SK-N-SH (cell line): ENCODE results near the gene UBR1. TPM values are rescaled to one million over a fixed set of nuclear protein-coding genes. Genes with fewer than 3 reads are reported as not detected.

ENCODE experiments used
- CTCF ChIA-PET: fragments of 300-600, 350-600 bp; formaldehyde crosslinking; extraction: SDS; loops from one replicate; lab custom pipeline; 2021; lab: Yijun Ruan, JAX
- POLR2A ChIA-PET: fragments of 350-600 bp; sonication (Branson Sonifier 250); formaldehyde crosslinking; extraction: SDS; loops from one replicate; lab custom pipeline; 2020; ENCODE audit warnings: antibody characterized with exemption, inconsistent platforms; lab: Yijun Ruan, JAX
- DNase-seq: peaks from one replicate; pipeline ENCODE4 v3.0.0; 2012
- H2AFZ ChIP-seq: fragments of 200-600 bp; sonication (generic); 2 replicates; pipeline ENCODE4 v1.8.1; 2016; ENCODE audit warnings: antibody characterized with exemption, mild to moderate bottlenecking, low read depth
- H3F3A ChIP-seq: fragments of 200-600 bp; sonication (generic); replicated peaks from 2 replicates; pipeline ENCODE3; 2016; ENCODE audit warnings: antibody characterized with exemption, mild to moderate bottlenecking; ENCODE audit not compliant: insufficient read depth
- H3K27ac ChIP-seq, 2 experiments: fragments of 200-500 bp in 1 of 2; fragments of 200-600 bp in 1 of 2; sonication (Bioruptor generic) in 1 of 2; sonication (generic), shearing (Covaris generic) in 1 of 2; 2 replicates each; pipeline versions ENCODE4 v1.5.1 to v1.6.1; 2014 to 2016; ENCODE audit warnings: low read depth in 2 of 2, inconsistent platforms in 1 of 2, low read length in 1 of 2, mild to moderate bottlenecking in 1 of 2, mixed read lengths in 1 of 2
- H3K27me3 ChIP-seq: fragments of 200-600 bp; sonication (generic), shearing (Covaris generic); 2 replicates; pipeline ENCODE4 v1.6.1; 2016; ENCODE audit warnings: mixed run types; ENCODE audit not compliant: insufficient read depth
- H3K36me3 ChIP-seq, 2 experiments: fragments of 200-500 bp in 1 of 2; fragments of 200-600 bp in 1 of 2; sonication (Bioruptor generic) in 1 of 2; sonication (generic) in 1 of 2; replicated peaks in 1 of 2; 2 replicates each; pipeline versions ENCODE3 to v1.5.1; 2014 to 2016; ENCODE audit warnings: low read length in 1 of 2, mild to moderate bottlenecking in 1 of 2; ENCODE audit not compliant: insufficient read depth in 2 of 2, control insufficient read depth in 1 of 2
- H3K4me1 ChIP-seq, 2 experiments: fragments of 200-500 bp in 1 of 2; fragments of 200-600 bp in 1 of 2; sonication (Bioruptor generic) in 1 of 2; sonication (generic), shearing (Covaris generic) in 1 of 2; 2 replicates each; pipeline versions ENCODE4 v1.5.1 to v1.6.1; 2014 to 2016; ENCODE audit warnings: low read depth in 1 of 2, low read length in 1 of 2, mixed run types in 1 of 2; ENCODE audit not compliant: insufficient read depth in 2 of 2, control insufficient read depth in 1 of 2
- H3K4me2 ChIP-seq: fragments of 200-600 bp; sonication (generic), shearing (Covaris generic); 2 replicates; pipeline ENCODE4 v1.6.1; 2017; ENCODE audit warnings: mixed run types
- H3K4me3 ChIP-seq, 2 experiments: fragments of 200-500 bp in 1 of 2; fragments of 200-600 bp in 1 of 2; sonication (Bioruptor generic) in 1 of 2; sonication (generic), shearing (Covaris generic) in 1 of 2; 2 replicates each; pipeline versions ENCODE4 v1.5.1 to v1.8.1; 2014 to 2016; ENCODE audit warnings: low read depth in 2 of 2, inconsistent platforms in 1 of 2, low read length in 1 of 2, mild to moderate bottlenecking in 1 of 2, mixed read lengths in 1 of 2, moderate library complexity in 1 of 2
- H3K79me2 ChIP-seq: fragments of 200-600 bp; sonication (generic); 2 replicates; pipeline ENCODE4 v1.8.1; 2017; ENCODE audit warnings: mild to moderate bottlenecking; ENCODE audit not compliant: insufficient read depth
- H3K9ac ChIP-seq: fragments of 200-600 bp; sonication (generic); 2 replicates; pipeline ENCODE4 v1.6.1; 2017; ENCODE audit warnings: mixed run types
- H3K9me2 ChIP-seq: fragments of 200-600 bp; sonication (generic); 2 replicates; pipeline ENCODE4 v1.6.1; 2017; ENCODE audit warnings: mixed run types
- H3K9me3 ChIP-seq: fragments of 200-600 bp; sonication (generic); 2 replicates; pipeline ENCODE4 v1.6.1; 2017; ENCODE audit warnings: mixed run types, mild to moderate bottlenecking, moderate library complexity
- H4K20me1 ChIP-seq: fragments of 200-600 bp; sonication (generic); 2 replicates; pipeline ENCODE4 v1.6.1; 2017; ENCODE audit warnings: mild to moderate bottlenecking, mixed run types; ENCODE audit not compliant: insufficient read depth
- CHD2 ChIP-seq: fragments of 150-350 bp; IDR thresholded peaks from 2 replicates; pipeline ENCODE4 v1.6.1; 2018; ENCODE audit warnings: low read length; ENCODE audit not compliant: partially characterized antibody
- EP300 ChIP-seq, 2 experiments: IDR thresholded peaks; 2 replicates each; pipeline versions ENCODE4 v1.4.0 to v1.6.1; 2012; ENCODE audit warnings: borderline replicate concordance in 1 of 2, low read depth in 1 of 2, low read length in 1 of 2
- EZH2phosphoT487 ChIP-seq: fragments of 200-600 bp; sonication (generic); IDR thresholded peaks from 2 replicates; pipeline ENCODE4 v1.6.1; 2017; ENCODE audit warnings: low read depth, mixed run types, mild to moderate bottlenecking, antibody characterized with exemption, moderate library complexity, borderline replicate concordance
- GATA2 ChIP-seq: sonication (generic); formaldehyde crosslinking; IDR thresholded peaks from 2 replicates; pipeline ENCODE4 v1.5.0; 2020; ENCODE audit warnings: mild to moderate bottlenecking, missing genetic modification reagents
- JUND ChIP-seq: IDR thresholded peaks from 2 replicates; pipeline ENCODE4 v1.4.0; 2012
- MEF2A ChIP-seq: IDR thresholded peaks from 2 replicates; pipeline ENCODE4 v1.4.0; 2012; ENCODE audit warnings: low read depth, borderline replicate concordance
- RAD21 ChIP-seq: IDR thresholded peaks from 2 replicates; pipeline ENCODE4 v1.6.1; 2012; ENCODE audit warnings: mild to moderate bottlenecking, low read length
- REST ChIP-seq: IDR thresholded peaks from 2 replicates; pipeline ENCODE4 v1.6.1; 2012; ENCODE audit warnings: mild to moderate bottlenecking, low read depth, low read length, moderate library complexity
- RXRA ChIP-seq: IDR thresholded peaks from 2 replicates; pipeline ENCODE4 v1.4.0; 2012; ENCODE audit warnings: low read depth, mild to moderate bottlenecking, borderline replicate concordance
- SIN3A ChIP-seq: IDR thresholded peaks from 2 replicates; pipeline ENCODE4 v1.6.1; 2012; ENCODE audit warnings: low read depth, mild to moderate bottlenecking, low read length, moderate library complexity, borderline replicate concordance
- SMC3 ChIP-seq: IDR thresholded peaks from 2 replicates; pipeline ENCODE4 v1.6.1; 2012; ENCODE audit warnings: low read depth, low read length, improper control_type of control experiment
- TAF1 ChIP-seq: IDR thresholded peaks from 2 replicates; pipeline ENCODE4 v1.6.1; 2012; ENCODE audit warnings: low read depth, mild to moderate bottlenecking, low read length, moderate library complexity, borderline replicate concordance
- TCF12 ChIP-seq: IDR thresholded peaks from 2 replicates; pipeline ENCODE4 v1.4.0; 2012
- TEAD4 ChIP-seq: IDR thresholded peaks from 2 replicates; pipeline ENCODE4 v1.4.0; 2012; ENCODE audit warnings: mild to moderate bottlenecking, borderline replicate concordance; ENCODE audit not compliant: insufficient read depth
- WGBS: methylation state at CpG from one replicate; pipeline ENCODE4 v1.1.6; 2017; ENCODE audit warnings: low lambda C conversion rate; 5-methylcytosine and 5-hydroxymethylcytosine counted together
- polyA plus RNA-seq, 3 experiments: library from polyadenylated mRNA; depleted of rRNA; stranded (reverse); fragments of >200 nt; gene quantifications; 2 replicates each; pipeline ENCODE4 v1.2.3, GENCODE V29; 2012
- TF ChIP-seq, protein P1 (sequence below): fragments of 200-600 bp; sonication (generic); IDR thresholded peaks from 2 replicates; pipeline ENCODE4 v1.6.1; 2017; ENCODE audit warnings: antibody characterized with exemption, mild to moderate bottlenecking, moderate library complexity

The UBR1 gene
- polyA plus RNA-seq, 1 of the 3 experiments (the other 2 are of a cell fraction) = 3.7 TPM

- Histone ChIP-seq H3K9ac (no peak overlapping the region), H3F3A (no peaks in the 10 kb centered on the region), H3K4me2 (no peak overlapping the region), H3K4me1 (peaks cover 0 to 3% of the 10 kb centered on the region in 2 experiments; a peak in 1 of 4 replicates), H2AFZ (no peak overlapping the region), H3K4me3 (no peak overlapping the region), H3K27me3 (no peaks in the 10 kb centered on the region; the same call in 1 of the 2 replicates), H4K20me1 (no peaks in the 10 kb centered on the region), H3K79me2 (no peaks in the 10 kb centered on the region), H3K27ac (no peak overlapping the region), H3K36me3 (no peaks in the 10 kb centered on the region), H3K9me2 (no peaks in the 10 kb centered on the region), H3K9me3 (no peaks in the 10 kb centered on the region)
- no peak for DNase-seq
- POLR2A ChIA-PET = no interaction called here
- TF ChIP-seq REST = no peak
- TF ChIP-seq TEAD4 = no peak
- TF ChIP-seq TAF1 = no peak
- TF ChIP-seq, protein P1, sequence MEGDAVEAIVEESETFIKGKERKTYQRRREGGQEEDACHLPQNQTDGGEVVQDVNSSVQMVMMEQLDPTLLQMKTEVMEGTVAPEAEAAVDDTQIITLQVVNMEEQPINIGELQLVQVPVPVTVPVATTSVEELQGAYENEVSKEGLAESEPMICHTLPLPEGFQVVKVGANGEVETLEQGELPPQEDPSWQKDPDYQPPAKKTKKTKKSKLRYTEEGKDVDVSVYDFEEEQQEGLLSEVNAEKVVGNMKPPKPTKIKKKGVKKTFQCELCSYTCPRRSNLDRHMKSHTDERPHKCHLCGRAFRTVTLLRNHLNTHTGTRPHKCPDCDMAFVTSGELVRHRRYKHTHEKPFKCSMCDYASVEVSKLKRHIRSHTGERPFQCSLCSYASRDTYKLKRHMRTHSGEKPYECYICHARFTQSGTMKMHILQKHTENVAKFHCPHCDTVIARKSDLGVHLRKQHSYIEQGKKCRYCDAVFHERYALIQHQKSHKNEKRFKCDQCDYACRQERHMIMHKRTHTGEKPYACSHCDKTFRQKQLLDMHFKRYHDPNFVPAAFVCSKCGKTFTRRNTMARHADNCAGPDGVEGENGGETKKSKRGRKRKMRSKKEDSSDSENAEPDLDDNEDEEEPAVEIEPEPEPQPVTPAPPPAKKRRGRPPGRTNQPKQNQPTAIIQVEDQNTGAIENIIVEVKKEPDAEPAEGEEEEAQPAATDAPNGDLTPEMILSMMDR = no peak
- no peak for TF ChIP-seq GATA2 (CRISPR knock-in tag)
- no peak for TF ChIP-seq TCF12
- no peak for TF ChIP-seq EP300 (IDR thresholded peaks at IDR 0.05; ENCODE audit: borderline replicate concordance in 1 of 2, low read depth in 1 of 2, low read length in 1 of 2)
- no peak for TF ChIP-seq JUND
- TF ChIP-seq CHD2 = no peak
- TF ChIP-seq SMC3 = no peak
- TF ChIP-seq MEF2A = no peak
- CTCF ChIA-PET = no interaction called here
- WGBS = 16% methylated on average over 1 of the region's 1 CpG
Observed at GRCh38 chr15:43118286-43118685, 12.4 kb upstream of the UBR1 start.

DNA sequence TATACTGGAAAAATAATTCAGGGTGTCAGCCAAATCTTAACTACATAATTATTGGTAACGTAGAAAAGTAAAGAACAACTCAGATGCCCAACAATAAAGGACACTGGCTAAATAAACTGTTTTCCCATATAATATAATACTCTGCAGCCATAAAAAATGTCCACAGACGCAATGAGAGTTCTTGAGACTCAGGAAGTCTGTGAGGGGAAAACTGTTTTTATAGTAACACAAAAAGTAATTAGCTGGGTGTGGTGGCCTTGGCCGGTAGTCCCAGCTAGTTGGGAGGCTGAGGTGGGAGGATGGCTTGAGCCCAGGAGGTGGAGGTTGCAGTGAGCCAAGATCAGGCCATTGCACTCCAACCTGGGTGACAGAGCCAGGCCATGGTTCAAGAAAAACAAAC, 5.5 kb upstream of the UBR1 start:
- H3K4me1 ChIP-seq = no peaks in the 10 kb centered on the region; a peak in 1 of 4 replicates
- H2AFZ ChIP-seq = no peak overlapping the region
- no peak overlapping the region for H3K27ac ChIP-seq
- H3K4me2 ChIP-seq = no peak overlapping the region
- H4K20me1 ChIP-seq = no peaks in the 10 kb centered on the region
- no peak overlapping the region for H3K9ac ChIP-seq
- H3F3A ChIP-seq = no peaks in the 10 kb centered on the region
- TF ChIP-seq, protein P1 = no peak
- no peak for TF ChIP-seq TEAD4
- no peak for TF ChIP-seq JUND
- TF ChIP-seq RXRA = no peak
- no peak for TF ChIP-seq RAD21
- no peak for TF ChIP-seq SIN3A
- TF ChIP-seq TAF1 = no peak
- TF ChIP-seq GATA2 (CRISPR knock-in tag) = no peak
- TF ChIP-seq EZH2phosphoT487 = no peak
- no peak for DNase-seq
- no peaks in the 10 kb centered on the region for H3K9me3 ChIP-seq
- H3K4me3 ChIP-seq = no peak overlapping the region
- H3K79me2 ChIP-seq = no peaks in the 10 kb centered on the region
- ChIA-PET CTCF (no interaction called here), POLR2A (no interaction called here)
- no peaks in the 10 kb centered on the region for H3K36me3 ChIP-seq
- WGBS = 80% methylated on average over 3 of the region's 3 CpGs
- no peaks in the 10 kb centered on the region for H3K9me2 ChIP-seq
- H3K27me3 ChIP-seq = no peaks in the 10 kb centered on the region; the same call in 1 of the 2 replicates
